ENCODE results near the gene NCF2.

- TF ChIP-seq CTCF (IDR thresholded peaks at IDR 0.05; ENCODE audit: extremely low read depth in 1 of 2, insufficient read depth in 1 of 2, low read depth in 1 of 2, low read length in 2 of 2) (no peak), POLR2A (IDR thresholded peaks at IDR 0.05; ENCODE audit: low read depth, low read length) (no peak), MAX (IDR thresholded peaks at IDR 0.05; ENCODE audit: insufficient read depth, insufficient read length) (no peak), GATA2 (IDR thresholded peaks at IDR 0.05; ENCODE audit: insufficient read depth, insufficient read length, low read depth, low read length) (peak; percentile 39), JUN (IDR thresholded peaks at IDR 0.05; ENCODE audit: borderline replicate concordance, insufficient read depth, insufficient read length, low read depth) (no peak), EZH2 (IDR thresholded peaks at IDR 0.05; ENCODE audit: borderline replicate concordance, low read depth, low read length, severe bottlenecking) (no peak)
These were observed 46.0 kb upstream of the NCF2 start for GRCh38 chr1:183636334-183636682.

Measured in endothelial cell of umbilical vein (primary cell).